ENCODE measurements around the gene DCTN3. TPM values are rescaled to one million over a fixed set of nuclear protein-coding genes. Genes with fewer than 3 reads are reported as not detected.

DCTN3 gene
- total and polyA plus RNA-seq, 2 donors: 34.2 to 117 TPM

DNA sequence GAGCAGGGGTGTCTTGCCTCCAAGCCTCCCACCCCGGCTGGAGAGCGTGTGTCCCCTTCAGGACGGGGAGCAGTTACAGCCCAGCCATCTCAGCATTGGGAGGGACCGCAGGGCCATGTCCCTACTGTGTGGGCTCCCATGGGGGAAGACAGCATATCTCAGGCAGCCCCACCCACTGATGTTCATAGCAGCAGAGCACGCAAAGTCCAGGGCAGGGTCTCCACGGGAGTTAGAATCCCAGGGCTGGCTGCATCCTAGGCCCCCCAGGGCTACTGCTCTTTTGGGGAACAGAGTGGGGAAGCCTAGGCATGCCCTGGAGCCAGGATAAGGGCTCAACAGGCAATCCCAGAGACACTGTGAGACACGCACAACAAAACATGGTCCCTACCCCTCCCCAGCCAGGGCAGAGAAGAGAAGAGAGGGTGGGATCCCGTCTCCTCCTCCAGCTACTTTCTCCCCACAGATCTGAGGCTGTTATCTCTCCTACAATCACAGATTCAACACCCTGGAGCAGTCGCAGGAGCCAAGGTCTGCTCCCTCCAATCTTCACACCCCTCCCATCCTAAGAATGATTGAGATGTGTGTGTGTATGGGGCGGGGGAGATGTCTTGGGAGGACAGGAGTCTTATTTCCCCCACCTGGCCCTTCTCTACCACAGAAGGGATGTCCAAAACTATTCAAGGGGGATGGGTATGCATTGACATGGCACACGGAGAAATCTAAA is 34.2 kb downstream of the DCTN3 start:
- Histone ChIP-seq H3K4me1 (ENCODE audit: insufficient read depth) (no peaks in the 10 kb centered on the region), H3K27ac (ENCODE audit: low read depth) (no peak overlapping the region), H3K4me3 (ENCODE audit: low read depth, low read length) (no peak overlapping the region), H3K36me3 (ENCODE audit: insufficient read depth) (no peaks in the 10 kb centered on the region)
- DNase-seq (ENCODE audit: extremely low spot score): no peak
- WGBS: 55% methylated on average over 11 of the region's 11 CpGs

DNA sequence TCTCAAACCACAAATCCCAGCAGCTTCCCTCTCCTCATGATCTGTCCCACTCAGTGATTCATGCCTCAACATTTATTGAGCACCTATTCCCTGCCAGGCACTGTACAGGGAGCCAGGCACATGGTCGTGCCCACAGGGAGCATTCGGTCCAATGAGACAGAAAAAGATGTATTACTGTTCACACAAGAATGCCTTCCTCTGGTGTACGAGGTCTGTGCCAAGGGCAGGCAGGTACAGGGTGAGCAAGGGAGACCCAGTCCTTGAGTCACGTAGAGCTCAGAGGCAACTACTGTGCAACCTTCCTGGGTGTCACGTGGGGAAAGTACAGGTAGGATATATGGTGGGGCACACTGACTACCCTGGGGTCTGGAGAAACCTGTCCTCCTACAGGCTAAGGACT is 35.3 kb downstream of the DCTN3 start:
- WGBS: 88% methylated on average over 5 of the region's 5 CpGs
- H3K4me1 ChIP-seq (ENCODE audit: insufficient read depth): no peaks in the 10 kb centered on the region

DNA sequence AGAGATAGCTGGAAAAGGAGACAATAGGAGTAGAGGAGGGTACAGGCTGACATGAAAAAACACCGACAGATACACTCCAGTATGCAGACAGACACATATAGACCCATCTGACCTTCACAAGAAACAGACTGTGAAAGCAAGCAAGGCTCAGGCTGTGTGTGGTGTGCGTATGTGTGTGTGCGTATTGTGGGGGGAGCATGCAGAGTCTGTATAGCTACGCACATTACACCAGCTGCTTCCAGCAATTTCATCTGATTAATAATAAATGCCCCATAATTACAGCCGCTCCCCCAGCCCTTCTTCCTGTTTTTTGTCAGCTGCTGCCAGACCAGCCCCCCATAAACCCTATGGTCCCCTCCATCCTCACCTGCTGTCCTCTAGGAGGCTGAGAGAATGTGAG is 37.5 kb downstream of the DCTN3 start:
- 93% methylated on average over 5 of the region's 5 CpGs for WGBS
- no peak for DNase-seq (ENCODE audit: extremely low spot score)
- Histone ChIP-seq H3K36me3 (ENCODE audit: insufficient read depth) (no peaks in the 10 kb centered on the region), H3K4me3 (ENCODE audit: low read depth, low read length) (no peak overlapping the region), H3K4me1 (ENCODE audit: insufficient read depth) (no peaks in the 10 kb centered on the region), H3K27ac (ENCODE audit: low read depth) (no peak overlapping the region)

More for the DNA sequence above, 35.3 kb downstream of the DCTN3 start:
- Histone ChIP-seq H3K36me3 (ENCODE audit: insufficient read depth) (no peaks in the 10 kb centered on the region), H3K4me3 (ENCODE audit: low read depth, low read length) (no peak overlapping the region), H3K27ac (ENCODE audit: low read depth) (no peak overlapping the region)
- no peak for DNase-seq (ENCODE audit: extremely low spot score)

DNA sequence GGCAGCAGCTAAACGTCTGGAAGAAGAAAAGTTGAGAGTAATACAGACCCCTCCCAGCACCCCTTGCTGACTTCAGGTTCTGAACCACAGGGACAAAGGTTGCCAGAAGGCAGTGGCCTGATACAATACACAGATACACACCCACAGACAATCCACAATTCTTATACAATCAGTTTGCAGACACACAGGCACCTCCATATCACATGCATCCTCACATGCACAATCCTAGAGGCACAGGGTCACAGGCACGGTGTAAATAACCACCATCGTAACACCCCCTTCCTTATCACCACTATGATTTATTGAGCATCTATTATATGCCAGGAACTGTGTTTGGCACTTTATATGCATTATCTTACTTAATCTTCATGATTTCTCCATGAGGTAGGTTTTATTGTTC is 39.0 kb downstream of the DCTN3 start:
- no peak for DNase-seq (ENCODE audit: extremely low spot score)
- Histone ChIP-seq H3K27ac (ENCODE audit: low read depth) (no peak overlapping the region), H3K4me1 (ENCODE audit: insufficient read depth) (no peaks in the 10 kb centered on the region), H3K36me3 (ENCODE audit: insufficient read depth) (no peaks in the 10 kb centered on the region), H3K4me3 (ENCODE audit: low read depth, low read length) (no peak overlapping the region)
- WGBS: 83% methylated on average over 3 of the region's 3 CpGs

DNA sequence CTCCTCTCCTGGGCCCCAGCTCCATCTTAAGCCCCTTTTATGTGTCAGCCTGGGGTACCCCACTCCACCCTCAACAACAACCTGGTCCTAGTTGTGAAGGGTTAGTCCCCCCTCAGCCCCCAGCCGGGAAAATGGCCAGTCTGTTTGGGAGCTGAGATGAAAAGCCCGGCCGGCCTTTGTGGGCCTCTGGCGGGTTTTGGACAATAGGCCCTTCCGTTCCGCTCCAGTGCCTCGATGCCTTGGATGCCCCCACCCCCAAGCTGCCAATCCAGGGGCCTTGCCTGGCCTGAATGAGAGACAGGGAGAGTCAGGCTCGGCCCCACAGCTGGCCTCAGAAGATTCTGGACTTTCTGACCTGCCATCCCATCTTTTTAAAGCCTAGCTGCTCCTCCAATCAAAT is 39.9 kb downstream of the DCTN3 start:
- H3K27ac ChIP-seq (ENCODE audit: low read depth): no peak overlapping the region
- no peak overlapping the region for H3K4me3 ChIP-seq (ENCODE audit: low read depth, low read length)
- H3K4me1 ChIP-seq (ENCODE audit: insufficient read depth): no peaks in the 10 kb centered on the region
- 75% methylated on average over 8 of the region's 8 CpGs for WGBS
- no peak for DNase-seq (ENCODE audit: extremely low spot score)
- no peaks in the 10 kb centered on the region for H3K36me3 ChIP-seq (ENCODE audit: insufficient read depth)

DNA sequence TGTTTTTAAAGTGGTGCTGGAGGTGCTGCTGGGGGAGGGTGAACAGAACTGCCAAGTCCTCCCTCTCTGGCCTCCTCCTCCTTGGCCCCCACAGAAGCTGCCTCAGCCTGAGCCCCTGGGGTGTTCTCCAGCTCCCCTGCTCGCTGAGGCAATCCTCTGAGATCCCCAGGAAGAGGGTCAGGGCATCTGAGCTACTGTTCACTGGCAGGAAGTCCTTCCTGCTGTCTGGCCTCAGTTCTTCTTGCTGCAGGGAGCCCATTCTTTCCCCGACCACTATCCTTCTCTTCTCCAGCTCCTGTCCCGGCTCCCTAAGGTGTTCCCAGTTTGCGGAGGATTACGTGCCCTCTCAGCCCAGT is 40.5 kb downstream of the DCTN3 start:
- Histone ChIP-seq H3K27ac (ENCODE audit: low read depth) (no peak overlapping the region), H3K4me1 (ENCODE audit: insufficient read depth) (no peaks in the 10 kb centered on the region), H3K36me3 (ENCODE audit: insufficient read depth) (no peaks in the 10 kb centered on the region), H3K4me3 (ENCODE audit: low read depth, low read length) (no peak overlapping the region)
- 91% methylated on average over 5 of the region's 5 CpGs for WGBS
- no peak for DNase-seq (ENCODE audit: extremely low spot score)

DNA sequence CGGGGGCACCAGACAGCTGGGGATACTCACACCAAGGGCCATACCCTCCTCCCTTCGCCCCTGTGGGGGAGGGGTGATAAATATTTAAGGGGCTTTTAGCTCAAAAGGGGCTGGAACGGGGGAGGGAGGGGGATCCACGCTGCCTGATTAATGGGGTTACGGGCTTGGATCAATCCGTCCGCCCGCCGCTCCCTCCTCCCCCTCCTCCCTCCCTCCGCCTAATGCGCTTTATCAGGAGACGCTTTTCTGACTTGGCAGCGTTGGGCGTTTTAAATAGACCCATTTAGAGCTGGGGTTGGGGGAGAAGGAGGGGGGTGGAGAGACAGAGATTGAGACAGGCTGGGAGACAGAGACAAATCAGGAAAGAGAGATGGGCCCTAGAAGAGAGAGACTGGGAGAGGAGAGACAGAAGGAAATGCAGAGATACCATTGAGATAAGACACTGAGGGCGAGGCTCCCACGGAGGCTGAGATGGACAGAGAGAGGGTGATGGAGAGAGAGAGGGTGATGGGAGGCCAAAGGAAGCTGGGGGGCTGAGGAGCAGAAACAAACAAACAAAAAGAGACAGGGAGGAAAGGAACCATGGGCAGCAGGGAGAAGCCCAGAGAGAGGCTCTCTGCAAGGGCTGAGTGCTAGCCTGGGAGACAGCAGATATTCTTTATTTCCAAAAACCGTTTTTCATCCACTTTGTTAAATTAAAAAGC is 41.0 kb downstream of the DCTN3 start:
- Histone ChIP-seq H3K4me3 (ENCODE audit: low read depth, low read length) (no peak overlapping the region), H3K4me1 (ENCODE audit: insufficient read depth) (no peaks in the 10 kb centered on the region), H3K36me3 (ENCODE audit: insufficient read depth) (no peaks in the 10 kb centered on the region), H3K27ac (ENCODE audit: low read depth) (no peak overlapping the region)
- 16% methylated on average over 17 of the region's 17 CpGs for WGBS
- no peak for DNase-seq (ENCODE audit: extremely low spot score)

DNA sequence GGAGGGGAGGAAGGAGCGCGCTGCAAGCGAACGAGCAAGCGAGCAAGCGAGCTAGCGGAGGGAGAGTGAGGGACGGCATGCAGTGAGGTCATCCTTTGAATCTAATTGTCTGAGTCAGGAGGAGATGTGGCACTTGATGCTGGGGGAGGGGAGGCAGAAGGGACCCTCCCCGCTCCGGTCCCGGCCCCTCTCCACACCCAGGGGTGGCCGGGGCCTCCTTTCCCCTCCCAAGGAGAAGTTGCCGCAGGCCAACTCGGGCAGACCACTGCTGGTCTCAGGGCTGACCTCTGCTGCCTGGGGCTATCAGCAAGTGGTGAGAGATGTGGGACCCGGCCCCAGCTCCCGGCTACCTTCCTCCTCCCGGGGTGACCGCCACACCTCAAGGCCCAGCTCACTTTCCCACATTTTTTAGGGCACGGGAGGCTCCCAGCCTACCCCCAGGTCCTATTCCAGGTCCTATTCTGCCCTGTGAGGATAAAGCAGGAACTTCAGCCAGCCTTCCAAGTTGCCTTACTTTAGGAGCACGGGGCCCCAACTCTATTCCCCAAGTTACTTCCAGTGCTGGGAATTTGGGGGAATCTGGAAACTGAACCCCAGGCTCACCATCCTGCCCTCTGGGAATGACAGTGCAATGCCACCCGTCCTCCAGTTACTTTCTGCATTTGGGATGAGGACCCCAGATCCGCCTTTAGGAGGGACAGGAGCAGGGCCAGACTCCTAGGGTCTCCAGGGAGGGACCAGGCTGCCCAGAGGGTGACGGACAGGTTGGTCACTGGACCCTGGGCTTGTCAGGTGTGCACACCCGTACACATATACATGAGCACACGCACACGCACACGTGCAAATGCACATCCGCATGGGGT is 41.8 kb downstream of the DCTN3 start:
- H3K4me1 ChIP-seq (ENCODE audit: insufficient read depth): no peaks in the 10 kb centered on the region
- H3K4me3 ChIP-seq (ENCODE audit: low read depth, low read length): peak overlapping the region; percentile 25
- no peaks in the 10 kb centered on the region for H3K36me3 ChIP-seq (ENCODE audit: insufficient read depth)
- no peak for DNase-seq (ENCODE audit: extremely low spot score)
- no peak overlapping the region for H3K27ac ChIP-seq (ENCODE audit: low read depth)
- WGBS: 24% methylated on average over 28 of the region's 28 CpGs

DNA sequence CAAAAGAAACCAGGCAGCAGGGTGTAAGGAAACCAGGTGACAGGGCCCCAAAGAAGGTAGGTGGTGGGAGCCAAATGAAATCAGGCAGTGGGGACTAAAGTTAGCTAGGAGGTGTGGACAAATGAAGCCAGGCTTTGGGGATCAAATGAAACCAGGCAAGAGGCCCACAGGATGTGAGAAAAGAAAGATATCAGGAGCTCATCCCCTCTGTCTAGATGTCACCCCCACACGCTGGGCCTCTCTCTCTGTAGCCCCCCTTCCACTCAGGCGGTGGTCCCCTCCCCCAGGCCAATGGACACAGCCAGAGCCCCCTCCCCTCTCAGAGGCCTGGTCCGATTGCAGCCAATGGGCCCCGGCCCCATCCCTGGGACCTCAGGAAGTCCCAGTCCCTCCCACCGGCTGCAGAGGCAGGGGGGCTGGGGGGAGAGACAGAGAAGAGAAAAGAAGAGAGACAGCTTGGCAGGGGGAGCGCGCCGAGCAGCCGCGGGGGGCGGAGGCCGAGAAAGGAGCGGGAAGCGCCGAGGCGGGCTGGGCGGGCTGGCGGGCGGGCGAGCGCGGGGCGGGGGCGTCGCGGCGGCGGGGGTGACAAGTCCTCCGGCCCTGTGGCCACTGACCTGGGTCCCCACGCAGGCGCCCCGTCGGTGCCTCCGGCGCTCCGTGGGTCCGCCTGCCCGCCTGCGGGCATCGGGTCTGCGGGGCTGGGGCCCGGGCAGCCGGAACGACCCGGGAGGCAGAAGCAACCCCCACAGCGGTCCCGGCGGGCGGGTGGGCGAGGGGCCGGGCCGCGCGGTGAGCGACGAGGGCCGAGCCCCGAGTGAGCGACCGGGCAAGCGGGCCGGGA is 42.7 kb downstream of the DCTN3 start:
- H3K36me3 ChIP-seq (ENCODE audit: insufficient read depth): no peaks in the 10 kb centered on the region
- H3K27ac ChIP-seq (ENCODE audit: low read depth): no peak overlapping the region
- no peaks in the 10 kb centered on the region for H3K4me1 ChIP-seq (ENCODE audit: insufficient read depth)
- H3K4me3 ChIP-seq (ENCODE audit: low read depth, low read length): peak overlapping the region; percentile 25
- WGBS: 2% methylated on average over 61 of the region's 62 CpGs
- DNase-seq (ENCODE audit: extremely low spot score): no peak

DNA sequence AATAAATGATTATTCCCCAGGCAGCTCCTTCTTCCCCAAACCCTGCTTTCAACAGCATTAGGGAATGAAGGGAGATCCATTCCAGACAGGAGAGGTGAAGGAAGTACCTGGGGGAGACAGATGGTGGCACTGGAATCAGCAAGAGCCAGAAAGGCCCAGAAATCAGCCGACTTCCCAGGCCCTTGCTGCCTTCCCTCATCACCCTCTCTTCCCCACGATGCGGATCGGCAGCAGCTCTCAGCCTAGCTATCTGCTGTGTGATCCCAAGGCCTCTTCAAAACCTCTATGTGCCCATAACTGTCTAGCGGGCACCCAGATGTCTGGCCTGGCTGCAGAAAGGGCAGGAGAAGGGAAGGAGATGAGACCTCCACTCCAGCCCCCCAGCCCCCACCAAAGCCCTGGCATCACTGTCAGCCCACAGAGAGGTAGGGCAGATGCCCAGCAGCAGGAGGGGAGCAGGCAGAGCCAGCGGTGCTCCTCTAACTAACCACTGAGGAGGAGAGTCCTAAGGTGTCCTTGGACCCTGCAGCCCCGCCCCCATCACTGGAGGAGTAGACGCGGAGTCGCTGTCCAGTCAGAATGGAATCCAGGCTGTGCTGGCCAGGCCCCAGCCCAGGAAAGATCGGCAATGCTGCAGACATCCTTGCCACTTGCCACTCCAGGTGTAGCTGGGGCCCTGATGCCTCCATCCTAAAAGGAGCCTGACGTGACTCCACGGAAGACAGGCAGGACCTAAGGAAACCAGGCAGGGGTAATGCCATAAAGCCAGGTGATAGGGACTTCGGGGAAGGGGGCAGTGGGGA is 43.5 kb downstream of the DCTN3 start:
- H3K36me3 ChIP-seq (ENCODE audit: insufficient read depth): no peaks in the 10 kb centered on the region
- H3K4me1 ChIP-seq (ENCODE audit: insufficient read depth): no peaks in the 10 kb centered on the region
- no peak overlapping the region for H3K27ac ChIP-seq (ENCODE audit: low read depth)
- DNase-seq (ENCODE audit: extremely low spot score): no peak
- 71% methylated on average over 14 of the region's 14 CpGs for WGBS
- no peak overlapping the region for H3K4me3 ChIP-seq (ENCODE audit: low read depth, low read length)

DNA sequence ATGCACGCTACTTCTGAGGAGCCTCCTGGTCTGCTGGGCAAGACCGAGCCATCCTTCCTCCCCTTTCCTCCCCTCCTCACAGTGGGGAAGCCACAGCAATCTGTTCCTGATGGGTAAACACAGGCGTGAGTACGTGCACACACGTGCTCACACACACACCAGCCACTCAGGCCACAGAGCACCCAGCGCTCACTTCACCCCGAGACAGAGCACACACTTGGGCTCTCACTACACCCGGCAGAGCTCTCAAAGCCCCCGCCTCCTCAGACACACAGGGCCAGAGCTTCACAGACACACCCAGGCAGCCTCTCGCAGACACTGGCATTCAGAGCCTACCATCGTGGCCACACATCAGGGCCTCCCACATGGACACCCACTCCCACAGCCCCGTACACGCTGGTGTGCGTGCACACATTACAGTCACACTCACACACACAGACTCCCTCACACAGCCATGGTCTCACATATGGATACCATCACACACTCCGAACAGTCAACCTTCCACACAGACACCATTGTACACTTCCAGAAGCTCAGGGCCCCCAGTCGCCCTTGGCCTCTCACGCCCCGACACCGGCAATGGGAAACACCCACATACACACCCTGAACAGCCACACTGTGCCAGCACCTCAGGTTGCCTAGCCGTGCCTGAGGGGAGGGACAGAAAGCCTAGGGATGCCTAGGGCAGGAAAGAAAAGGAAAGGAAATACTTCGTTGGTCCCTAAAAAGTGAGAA is 44.3 kb downstream of the DCTN3 start:
- Histone ChIP-seq H3K36me3 (ENCODE audit: insufficient read depth) (no peaks in the 10 kb centered on the region), H3K4me3 (ENCODE audit: low read depth, low read length) (no peak overlapping the region), H3K27ac (ENCODE audit: low read depth) (no peak overlapping the region), H3K4me1 (ENCODE audit: insufficient read depth) (no peaks in the 10 kb centered on the region)
- WGBS: 76% methylated on average over 21 of the region's 21 CpGs
- no peak for DNase-seq (ENCODE audit: extremely low spot score)

DNA sequence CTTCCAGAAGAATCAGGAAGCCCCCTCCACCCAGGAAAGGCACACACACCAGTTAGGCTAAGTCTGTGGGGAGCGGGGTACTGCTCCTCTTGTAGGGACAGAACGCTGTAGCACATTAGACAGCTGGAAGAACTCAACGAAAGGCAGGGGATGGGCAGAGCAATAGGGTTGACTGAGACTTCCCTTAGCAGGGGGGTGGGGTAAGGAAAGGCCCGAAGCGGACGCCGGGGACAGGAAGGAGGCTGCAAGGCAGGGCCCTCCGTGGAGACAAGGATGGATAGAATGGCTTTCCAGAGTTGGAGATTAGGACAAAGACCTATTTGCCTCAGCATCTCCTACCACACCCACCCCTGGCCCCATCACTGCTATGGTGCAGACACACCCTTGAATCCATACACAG is 45.1 kb downstream of the DCTN3 start:
- WGBS: 53% methylated on average over 8 of the region's 8 CpGs
- no peak for DNase-seq (ENCODE audit: extremely low spot score)
- H3K4me3 ChIP-seq (ENCODE audit: low read depth, low read length): no peak overlapping the region
- H3K36me3 ChIP-seq (ENCODE audit: insufficient read depth): no peaks in the 10 kb centered on the region
- no peaks in the 10 kb centered on the region for H3K4me1 ChIP-seq (ENCODE audit: insufficient read depth)
- H3K27ac ChIP-seq (ENCODE audit: low read depth): no peak overlapping the region
